ENCODE data around the gene SEC62. TPM values are rescaled to one million over a fixed set of nuclear protein-coding genes. Genes with fewer than 3 reads are reported as not detected.

The SEC62 gene
- total RNA-seq, 1 donor from 2014 or later = 37.0 TPM

DNA sequence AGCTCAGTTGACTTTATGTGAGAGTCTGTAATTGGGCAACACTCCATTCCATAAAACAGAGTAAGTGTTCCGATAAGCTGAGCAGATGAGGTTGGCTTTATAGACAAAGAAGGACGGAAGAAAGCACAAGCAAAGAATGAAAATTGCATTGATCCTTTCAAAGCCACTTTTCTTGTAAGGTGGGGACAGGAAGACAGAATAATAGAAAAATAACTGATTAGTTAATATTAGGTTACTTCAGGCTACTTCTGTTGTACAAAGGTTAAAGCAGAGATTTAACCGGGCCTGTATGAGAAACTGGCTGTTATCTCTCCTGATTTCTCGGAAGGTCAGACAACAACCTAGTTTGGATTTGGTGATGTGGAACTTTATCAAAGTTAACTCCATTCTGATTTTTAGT lies 55.7 kb downstream of the SEC62 start:
- ATAC-seq = no peak

DNA sequence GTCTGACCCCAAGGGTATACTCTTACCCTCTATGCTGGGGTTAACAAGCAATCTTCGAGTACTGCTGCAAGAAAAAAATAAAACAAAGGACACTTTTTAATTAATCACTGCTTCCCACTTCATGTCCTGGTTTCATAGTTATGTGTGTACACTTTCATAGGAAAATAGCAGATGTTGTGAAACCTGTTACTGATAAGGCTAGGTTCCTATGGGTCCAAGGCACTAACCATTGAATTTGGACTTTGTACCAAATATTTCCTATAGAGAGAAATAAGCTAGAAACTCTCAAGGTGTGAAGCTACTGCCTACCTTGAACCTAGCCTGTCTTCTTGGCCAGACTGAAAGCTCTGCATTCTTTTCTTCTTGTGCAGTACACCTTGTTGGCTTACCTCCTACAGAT lies 56.6 kb downstream of the SEC62 start:
- no peak for ATAC-seq

DNA sequence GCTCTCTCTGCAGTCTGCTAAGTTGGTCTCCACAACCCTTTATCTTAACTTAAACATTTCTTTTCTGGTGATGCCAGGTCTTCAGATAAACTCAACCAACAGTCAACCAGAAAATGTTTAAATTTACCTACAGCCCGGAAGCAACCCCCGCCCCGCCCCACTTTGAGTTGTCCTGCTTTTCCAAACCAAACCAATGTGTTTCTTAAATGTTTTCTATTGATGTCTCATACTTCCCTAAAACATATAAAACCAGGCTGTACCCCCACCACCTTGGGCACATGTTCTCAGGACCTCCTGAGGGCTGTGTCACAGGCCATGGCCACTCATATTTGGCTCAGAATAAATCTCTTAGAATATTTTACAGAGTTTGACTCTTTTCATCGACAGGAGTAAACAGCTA lies 58.0 kb downstream of the SEC62 start:
- no peak for ATAC-seq

DNA sequence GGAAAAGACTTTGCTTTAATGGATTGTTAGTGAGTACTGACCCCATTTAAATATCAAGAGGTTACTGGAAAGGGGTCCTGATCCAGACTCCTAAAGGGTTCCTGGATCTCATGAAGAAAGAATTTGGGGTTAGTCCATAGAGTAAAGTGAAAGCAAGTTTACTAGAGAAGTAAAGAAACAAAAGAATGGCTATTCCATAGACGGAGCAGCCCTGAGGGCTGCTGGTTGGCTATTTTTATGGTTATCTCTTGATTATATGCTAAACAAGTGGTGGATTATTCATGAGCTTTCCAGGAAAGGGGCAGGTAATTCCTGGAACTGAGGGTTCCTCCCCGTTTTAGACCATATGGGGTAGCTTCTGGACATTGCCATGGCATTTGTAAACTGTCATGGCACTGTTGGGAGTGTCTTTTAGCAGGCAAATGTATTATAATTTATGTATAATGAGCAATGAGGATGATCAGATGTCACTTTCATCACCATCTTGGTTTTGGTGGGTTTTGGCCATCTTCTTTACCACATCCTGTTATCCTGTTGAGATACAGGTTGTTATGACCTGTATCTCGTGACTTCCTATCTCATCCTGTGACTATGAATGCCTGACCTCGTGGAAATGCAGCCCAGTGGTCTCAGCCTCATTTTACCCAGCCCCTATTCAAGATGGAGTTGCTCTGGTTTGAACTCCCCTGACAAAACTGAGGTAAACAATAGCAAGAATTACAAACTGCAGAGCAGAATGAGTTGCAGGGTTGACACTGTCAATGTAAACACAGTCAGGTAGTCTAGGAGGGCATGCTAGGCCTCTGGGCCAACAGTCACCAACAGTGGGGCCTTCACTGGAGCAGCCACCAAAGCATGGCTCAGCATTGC lies 60.9 kb downstream of the SEC62 start:
- no peak for ATAC-seq

GRCh38 chr3:170033489-170033888 lies 66.9 kb downstream of the SEC62 start:
- peak; percentile 25 for ATAC-seq

GRCh38 chr3:170037463-170038433 lies 71.1 kb downstream of the SEC62 start, which contains the start of gene GPR160:
GPR160 (plus strand) TSS chr3:170037995; CDS start chr3:170083973, 45,978 bp downstream.
- peak; percentile 89 for ATAC-seq

DNA sequence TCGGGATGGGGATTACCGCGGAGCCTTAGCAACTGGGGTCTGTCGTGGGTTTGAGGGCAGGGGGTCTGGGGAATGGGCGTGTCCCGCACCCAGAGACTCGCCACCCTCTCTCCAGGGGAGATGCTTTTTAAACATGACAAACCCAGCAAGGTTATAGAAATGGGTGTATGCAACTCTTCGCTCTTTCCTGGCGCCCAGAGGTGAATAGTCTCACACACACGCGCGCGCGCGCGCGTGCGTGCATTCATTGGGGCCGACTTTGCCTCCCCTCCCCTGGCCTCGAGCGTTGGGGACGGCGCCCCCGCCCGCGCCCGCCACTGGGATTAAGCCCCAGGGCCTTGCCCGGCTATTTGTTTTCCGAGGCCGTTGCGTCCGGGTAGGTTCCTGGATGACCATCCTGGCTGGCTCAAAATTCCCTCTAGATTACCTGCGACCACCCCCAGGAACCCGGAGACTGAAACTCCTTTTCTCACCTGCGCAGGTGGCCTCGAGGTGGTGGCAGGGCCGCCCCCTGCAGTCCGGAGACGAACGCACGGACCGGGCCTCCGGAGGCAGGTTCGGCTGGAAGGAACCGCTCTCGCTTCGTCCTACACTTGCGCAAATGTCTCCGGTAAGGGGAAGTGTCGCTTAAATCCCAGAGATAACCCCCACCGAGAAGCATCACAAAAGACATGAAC lies 72.0 kb downstream of the SEC62 start:
- ATAC-seq = peak; percentile 15

DNA sequence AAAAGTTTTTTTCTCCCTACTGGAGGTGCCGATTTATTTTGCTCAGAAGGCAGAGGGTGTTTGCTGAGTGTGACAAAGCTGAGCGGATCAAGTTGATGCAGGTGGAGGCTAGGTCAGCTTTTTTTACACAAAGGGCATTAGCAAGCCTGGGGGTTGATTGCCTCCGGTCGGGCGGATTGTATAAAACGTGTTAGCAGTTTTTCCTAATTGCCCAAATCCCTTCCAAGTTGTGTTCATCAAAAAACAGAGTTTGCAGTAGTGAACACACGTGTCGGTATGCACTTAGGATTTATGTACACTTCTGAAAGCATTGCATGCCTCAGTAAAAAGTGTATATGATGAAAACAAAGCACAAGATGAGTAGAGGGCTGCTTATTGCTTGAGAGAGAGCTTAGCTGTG lies 73.8 kb downstream of the SEC62 start:
- no peak for ATAC-seq

GRCh38 chr3:170043506-170043905 lies 76.9 kb downstream of the SEC62 start:
- no peak for ATAC-seq

DNA sequence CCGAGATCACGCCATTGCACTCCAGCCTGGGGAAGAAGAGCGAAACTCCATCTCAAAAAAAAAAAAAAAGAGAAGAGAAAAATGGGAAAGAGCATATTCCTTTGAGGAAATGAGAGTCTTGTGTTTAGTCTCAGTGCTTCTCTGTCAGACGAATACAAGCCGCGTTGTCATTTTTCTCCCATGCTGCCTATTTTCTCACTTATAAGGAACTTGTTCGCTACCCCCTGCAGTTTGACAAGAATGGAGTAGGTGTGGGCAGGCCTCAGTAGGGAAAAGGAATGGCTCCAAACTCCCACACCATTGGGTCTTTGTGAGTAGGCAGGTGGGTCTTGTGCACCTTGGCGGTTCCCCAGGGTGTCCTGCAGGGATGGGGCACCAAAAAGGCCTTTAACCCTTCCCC lies 77.7 kb downstream of the SEC62 start:
- ATAC-seq = no peak

- ATAC-seq = peak; percentile 31
Observed at GRCh38 chr3:170044795-170045244, 78.2 kb downstream of the SEC62 start.

GRCh38 chr3:170046269-170047132 lies 79.9 kb downstream of the SEC62 start:
- no peak for ATAC-seq

- no peak for ATAC-seq
Observed at GRCh38 chr3:170047133-170047404, 80.5 kb downstream of the SEC62 start.

Other genes starting within 250 kb of the SEC62 start
- gene TERC, start 201.7 kb upstream of the SEC62 start, total RNA-seq = 10.6 TPM
- 1.6 TPM for gene ACTRT3, start 197.2 kb upstream of the SEC62 start, total RNA-seq
- gene MYNN, start 193.4 kb upstream of the SEC62 start, total RNA-seq = 8.8 TPM
- not detected for gene LRRIQ4, start 153.9 kb upstream of the SEC62 start, total RNA-seq
- gene LRRC34, start 153.9 kb upstream of the SEC62 start, total RNA-seq = 0.24 TPM
- not detected for gene LRRC31, start 96.9 kb upstream of the SEC62 start, total RNA-seq
- gene SAMD7, start 55.2 kb upstream of the SEC62 start, total RNA-seq = not detected
- 1.4 TPM for gene GPR160, start 71.2 kb downstream of the SEC62 start, total RNA-seq
- 26.7 TPM for gene PHC3, start 214.9 kb downstream of the SEC62 start, total RNA-seq

Measured in esophagus mucosa (tissue), 1 donor.